ENCODE data around the gene JPT1.
"Not testable (repeated sequence)": the region's sequence is repeated elsewhere in the genome, so short reads cannot be mapped to it uniquely, and the experiment has no call there.

JPT1 gene

GRCh38 chr17:75155191-75155601 is 884 bp upstream of the JPT1 start:
- no peak for DNase-seq (ENCODE audit: low read depth)

DNA sequence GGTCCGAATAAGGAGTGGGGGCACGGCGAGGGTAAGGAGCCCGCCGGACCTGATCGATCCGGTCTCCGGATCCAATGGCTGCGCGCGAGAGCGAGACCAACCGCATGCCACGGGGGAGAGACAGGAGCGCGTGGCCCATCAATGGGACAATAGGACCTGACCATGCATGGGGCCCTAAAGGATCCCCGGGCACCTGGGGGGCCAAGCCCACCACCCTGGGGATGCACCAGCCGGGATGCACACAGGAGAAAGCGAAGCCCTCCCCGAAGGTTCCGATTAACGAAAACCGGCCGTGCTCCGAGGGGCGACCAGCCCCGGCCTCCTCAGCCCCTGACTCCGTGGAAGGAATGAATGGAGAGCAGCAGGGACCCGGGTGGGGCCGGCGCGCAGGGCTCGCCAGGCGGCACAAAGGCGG is 525 bp downstream of the JPT1 start:
- DNase-seq (ENCODE audit: low read depth), result no peak

DNA sequence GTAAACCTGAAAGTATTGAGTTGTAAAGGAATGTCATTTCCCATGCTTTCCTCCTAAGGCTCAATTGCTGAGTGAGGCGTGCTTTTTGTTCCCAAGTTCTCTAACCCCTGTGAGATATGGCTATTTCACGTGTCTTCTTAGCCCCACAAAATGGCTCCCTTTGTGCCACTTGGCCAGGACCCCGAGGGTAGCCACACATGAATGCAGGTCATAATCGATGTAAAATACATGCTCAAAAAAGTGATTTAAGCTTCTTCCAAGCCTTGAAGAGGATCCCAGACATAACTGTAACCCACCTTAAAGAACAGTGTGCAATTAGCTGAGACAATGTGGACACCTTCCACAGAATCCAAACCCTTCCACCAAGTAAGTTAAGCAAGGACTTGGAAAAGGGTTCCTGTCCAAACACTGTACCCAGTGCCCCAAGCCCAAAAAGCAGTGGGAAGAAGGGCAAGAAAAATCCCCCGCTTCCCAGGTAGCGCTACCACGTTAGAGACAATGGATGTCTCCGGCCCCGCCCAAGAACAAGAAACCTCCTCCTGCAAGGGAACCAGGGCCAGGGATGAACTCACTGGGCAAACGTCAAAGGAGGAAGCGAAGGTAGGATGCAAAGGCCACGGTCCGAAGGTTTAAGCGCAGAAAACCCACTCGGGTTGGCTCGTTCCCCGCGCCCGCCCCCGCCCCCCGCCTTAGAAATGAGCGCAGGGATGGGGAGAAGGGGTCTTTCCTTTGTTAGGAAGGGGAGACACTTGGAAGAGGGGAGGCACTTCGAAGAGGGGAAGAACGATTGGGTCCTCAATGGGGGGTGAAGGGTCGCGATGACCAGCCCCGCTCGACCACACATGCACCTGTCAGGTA is 1.2 kb downstream of the JPT1 start:
- DNase-seq (ENCODE audit: low read depth), result no peak

- no peak for DNase-seq (ENCODE audit: low read depth)
Measured at GRCh38 chr17:75152523-75152921, 1.8 kb downstream of the JPT1 start.

GRCh38 chr17:75151930-75152329 is 2.4 kb downstream of the JPT1 start:
- no peak for DNase-seq (ENCODE audit: low read depth)

- no peak for DNase-seq (ENCODE audit: low read depth)
Measured at GRCh38 chr17:75147878-75148546, 6.3 kb downstream of the JPT1 start.

DNA sequence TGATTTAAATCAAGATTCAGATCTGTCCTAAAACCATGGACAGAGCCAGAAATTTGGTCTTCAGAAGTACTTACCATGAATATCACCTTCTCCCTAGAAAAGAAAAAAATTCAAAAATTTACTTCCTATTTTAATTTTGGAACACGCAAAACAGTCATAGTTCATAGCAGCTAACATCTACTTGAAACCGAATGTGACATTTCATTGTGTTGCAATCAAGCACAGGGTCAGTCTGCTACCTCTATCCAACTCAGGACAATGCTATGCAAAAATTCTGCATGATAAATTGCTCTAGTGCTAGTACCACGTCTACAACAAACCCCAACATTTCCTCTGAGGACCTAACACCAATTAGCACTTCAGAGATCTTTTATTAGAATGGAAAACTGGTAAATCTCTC is 7.7 kb downstream of the JPT1 start:
- no peak for DNase-seq (ENCODE audit: low read depth)

GRCh38 chr17:75144816-75145512 is 9.3 kb downstream of the JPT1 start:
- DNase-seq (ENCODE audit: low read depth), result no peak

- DNase-seq (ENCODE audit: low read depth), result no peak
Measured at GRCh38 chr17:75142236-75142971, 11.9 kb downstream of the JPT1 start.

- DNase-seq (ENCODE audit: low read depth), result no peak
Measured at GRCh38 chr17:75138519-75138918, 15.8 kb downstream of the JPT1 start.

GRCh38 chr17:75137762-75138161 is 16.6 kb downstream of the JPT1 start:
- not testable (repeated sequence) for DNase-seq (ENCODE audit: low read depth)

DNA sequence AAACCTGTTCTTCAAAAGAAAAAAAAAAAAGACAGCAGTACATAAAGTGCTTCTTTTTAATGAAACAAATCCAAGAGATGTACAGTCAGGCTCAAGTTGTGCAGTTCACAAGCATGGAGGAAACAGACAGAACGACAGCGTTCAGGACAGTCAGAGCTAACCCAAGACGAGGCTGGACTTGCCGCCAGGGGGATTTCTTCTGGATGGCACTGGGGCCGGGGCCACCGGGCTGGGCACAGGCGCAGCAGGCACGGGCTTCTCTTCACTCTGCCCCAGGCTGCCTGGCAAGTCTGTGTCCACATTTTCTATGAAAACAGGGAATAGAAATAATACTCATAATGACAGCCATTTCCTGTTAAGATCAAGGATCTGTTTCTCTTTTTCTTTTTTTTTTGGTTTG is 18.4 kb downstream of the JPT1 start:
- DNase-seq (ENCODE audit: low read depth), result no peak

- no peak for DNase-seq (ENCODE audit: low read depth)
Measured at GRCh38 chr17:75135452-75135851, 18.9 kb downstream of the JPT1 start.

DNA sequence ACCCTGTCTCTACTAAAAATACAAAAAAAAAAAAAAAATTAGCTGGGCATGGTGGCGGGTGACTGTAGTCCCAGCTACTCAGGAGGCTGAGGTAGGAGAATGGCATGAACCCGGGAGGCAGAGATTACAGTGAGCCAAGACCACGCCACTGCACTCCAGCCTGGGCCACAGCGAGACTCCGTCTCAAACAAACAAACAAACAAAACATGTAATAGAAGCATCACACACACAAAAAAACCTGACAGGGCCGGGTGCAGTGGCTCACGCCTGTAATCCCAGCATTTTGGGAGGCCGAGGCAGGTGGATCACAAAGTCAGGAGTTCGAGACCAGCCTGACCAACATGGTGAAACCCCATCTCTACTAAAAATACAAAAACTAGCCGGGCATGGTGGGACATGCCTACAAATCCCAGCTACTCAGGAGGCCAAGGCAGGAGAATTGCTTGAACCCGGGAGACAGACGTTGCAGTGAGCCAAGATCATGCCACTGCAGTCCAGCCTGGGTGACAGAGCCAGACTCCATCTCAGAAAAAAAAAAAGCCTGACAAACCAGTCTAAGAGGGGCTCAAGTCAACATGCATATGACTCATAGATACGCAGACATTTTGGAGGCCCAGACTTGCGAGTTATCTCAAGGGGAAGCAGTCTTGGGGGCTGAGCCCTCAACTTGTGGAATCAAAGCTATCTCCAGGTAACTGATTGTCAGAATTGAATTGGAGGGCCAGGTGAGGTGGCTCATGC is 20.5 kb downstream of the JPT1 start:
- not testable (repeated sequence) for DNase-seq (ENCODE audit: low read depth)

- DNase-seq (ENCODE audit: low read depth), result no peak
Measured at GRCh38 chr17:75133001-75133400, 21.3 kb downstream of the JPT1 start.

GRCh38 chr17:75132018-75133000 is 22.0 kb downstream of the JPT1 start:
- not testable (repeated sequence) for DNase-seq (ENCODE audit: low read depth)

- no peak for DNase-seq (ENCODE audit: low read depth)
Measured at GRCh38 chr17:75131278-75132017, 22.9 kb downstream of the JPT1 start, which contains the start of gene NT5C. Gene NT5C, minus strand, starts transcription at chr17:75131742. Its CDS starts 35 bp downstream, at chr17:75131707.

DNA sequence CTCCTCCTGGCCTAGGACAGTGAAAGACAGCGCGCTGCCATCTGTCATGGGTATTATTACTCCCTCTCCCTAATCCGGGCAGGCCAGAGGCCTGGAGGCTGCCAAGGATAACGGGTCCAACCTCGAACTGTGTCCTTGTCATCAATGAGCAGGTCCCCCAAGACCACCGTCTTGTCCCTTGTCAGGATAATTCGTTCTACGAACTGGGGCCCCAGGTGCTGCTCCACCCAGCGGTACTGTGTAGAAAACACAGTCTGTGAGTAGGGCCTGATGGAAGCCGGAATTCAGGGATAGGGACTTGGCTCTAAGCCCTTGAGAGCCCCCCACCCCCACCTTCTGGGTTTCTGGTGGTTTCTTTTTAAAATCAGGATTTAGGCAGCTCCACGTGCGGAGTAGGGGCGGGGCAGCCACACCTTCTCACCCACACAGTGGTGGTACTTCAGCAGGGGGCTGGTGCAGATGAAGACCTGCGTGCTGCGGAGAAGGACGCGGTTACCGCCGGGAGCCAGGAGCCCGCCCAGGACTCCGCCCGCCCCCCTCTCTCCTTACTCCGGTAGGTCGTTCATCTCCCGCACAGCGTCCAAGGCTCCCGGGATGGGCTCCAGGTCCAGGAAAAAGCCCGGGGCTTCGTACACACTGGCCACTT is 23.6 kb downstream of the JPT1 start:
- DNase-seq (ENCODE audit: low read depth), result no peak
